GM13977 (cell line): ENCODE data around the gene MBD3L3.

Experiments used
- DNase-seq: peaks from one replicate; pipeline ENCODE4 v3.0.0; 2012; ENCODE audit warnings: low spot score
- CTCF ChIP-seq: IDR thresholded peaks from 2 replicates; pipeline ENCODE4 v1.5.1; 2012; ENCODE audit warnings: mild to moderate bottlenecking, control low read depth; ENCODE audit not compliant: insufficient read depth; ENCODE audit errors: extremely low read depth, missing control alignments
- in situ Hi-C: fragments of 300-500 bp; cut with MboI; formaldehyde crosslinking; loops from one replicate; pipeline ENCODE4 v1.12.0; 2022; ENCODE audit warnings: low sequenced_read_pairs, low pct_unique_long_range_greater_than_20kb, mixed read lengths, inconsistent platforms; ENCODE audit not compliant: unreplicated experiment

Gene MBD3L3

GRCh38 chr19:7074705-7075282, 16.3 kb upstream of the MBD3L3 start:
- in situ Hi-C loops = no loop called here
- no peak for TF ChIP-seq CTCF
- DNase-seq = no peak

GRCh38 chr19:7072541-7072940, 14.1 kb upstream of the MBD3L3 start:
- in situ Hi-C loops = no loop called here

GRCh38 chr19:7069904-7070226, 11.4 kb upstream of the MBD3L3 start:
- in situ Hi-C loops = no loop called here
- no peak for TF ChIP-seq CTCF
- DNase-seq = no peak

More at GRCh38 chr19:7072541-7072940, 14.1 kb upstream of the MBD3L3 start:
- DNase-seq = no peak
- TF ChIP-seq CTCF = no peak

- DNase-seq = peak; percentile 98
- in situ Hi-C loops = no loop called here
- no peak for TF ChIP-seq CTCF
Observed at GRCh38 chr19:7069042-7069903, 10.8 kb upstream of the MBD3L3 start, which contains the start of gene ZNF557. ZNF557 (plus strand) TSS chr19:7069703; CDS start chr19:7075075, 5,372 bp downstream.

- in situ Hi-C loops = no loop called here
- no peak for DNase-seq
- no peak for TF ChIP-seq CTCF
Observed at GRCh38 chr19:7068599-7068998, 10.1 kb upstream of the MBD3L3 start.

- in situ Hi-C loops = no loop called here
- TF ChIP-seq CTCF = no peak
- no peak for DNase-seq
Observed at GRCh38 chr19:7067716-7068115, 9.2 kb upstream of the MBD3L3 start.
